ENCODE data around the gene SYNJ2.

Gene SYNJ2

GRCh38 chr6:158048589-158048988 lies 66.9 kb downstream of the SYNJ2 start:
- TF ChIP-seq CTCF (IDR thresholded peaks at IDR 0.05; ENCODE audit: low read depth, low read length), result no peak
- H3K4me3 ChIP-seq (replicated peaks in 1 of 2; ENCODE audit: low read depth in 2 of 2, low read length in 2 of 2), result no peak overlapping the region
- no peak for DNase-seq (ENCODE audit: low read depth in 2 of 2)

GRCh38 chr6:158049055-158050028 lies 67.7 kb downstream of the SYNJ2 start:
- no peak overlapping the region for H3K4me3 ChIP-seq (replicated peaks in 1 of 2; ENCODE audit: low read depth in 2 of 2, low read length in 2 of 2)
- DNase-seq (ENCODE audit: low read depth in 2 of 2), result no peak
- TF ChIP-seq CTCF (IDR thresholded peaks at IDR 0.05; ENCODE audit: low read depth, low read length), result no peak

GRCh38 chr6:158050107-158050735 lies 68.6 kb downstream of the SYNJ2 start:
- DNase-seq (ENCODE audit: low read depth in 2 of 2), result no peak
- TF ChIP-seq CTCF (IDR thresholded peaks at IDR 0.05; ENCODE audit: low read depth, low read length), result no peak
- no peak overlapping the region for H3K4me3 ChIP-seq (replicated peaks in 1 of 2; ENCODE audit: low read depth in 2 of 2, low read length in 2 of 2)

GRCh38 chr6:158050955-158051354 lies 69.3 kb downstream of the SYNJ2 start:
- DNase-seq (ENCODE audit: low read depth in 2 of 2), result peak in 1 of 2 donors; percentile 64
- no peak for TF ChIP-seq CTCF (IDR thresholded peaks at IDR 0.05; ENCODE audit: low read depth, low read length)
- H3K4me3 ChIP-seq (replicated peaks in 1 of 2; ENCODE audit: low read depth in 2 of 2, low read length in 2 of 2), result no peak overlapping the region

- no peak for DNase-seq (ENCODE audit: low read depth in 2 of 2)
- H3K4me3 ChIP-seq (replicated peaks in 1 of 2; ENCODE audit: low read depth in 2 of 2, low read length in 2 of 2), result no peak overlapping the region
- TF ChIP-seq CTCF (IDR thresholded peaks at IDR 0.05; ENCODE audit: low read depth, low read length), result no peak
Observed at GRCh38 chr6:158051968-158052367, 70.3 kb downstream of the SYNJ2 start.

- no peak for TF ChIP-seq CTCF (IDR thresholded peaks at IDR 0.05; ENCODE audit: low read depth, low read length)
- no peak for DNase-seq (ENCODE audit: low read depth in 2 of 2)
- no peak overlapping the region for H3K4me3 ChIP-seq (replicated peaks in 1 of 2; ENCODE audit: low read depth in 2 of 2, low read length in 2 of 2)
Observed at GRCh38 chr6:158053377-158054313, 72.0 kb downstream of the SYNJ2 start.
